ENCODE measurements around the gene SUPT3H.

The SUPT3H gene

GRCh38 chr6:44855562-44856411, 521.9 kb downstream of the SUPT3H start:
- Histone ChIP-seq H3K4me3 (ENCODE audit: low read length in 2 of 2) (no peak overlapping the region), H3K9me3 (ENCODE audit: control insufficient read depth in 2 of 2, low read length in 2 of 2) (no peaks in the 10 kb centered on the region), H3K27ac (ENCODE audit: low read depth in 2 of 2, low read length in 2 of 2) (no peak overlapping the region), H3K36me3 (ENCODE audit: control insufficient read depth in 2 of 2, insufficient read depth in 2 of 2, low read length in 2 of 2) (no peaks in the 10 kb centered on the region), H3K9ac (ENCODE audit: low read depth in 1 of 2, low read length in 2 of 2) (no peak overlapping the region), H3K4me1 (ENCODE audit: control insufficient read depth in 2 of 2, insufficient read depth in 2 of 2, low read length in 2 of 2) (no peaks in the 10 kb centered on the region), H3K27me3 (ENCODE audit: control insufficient read depth in 2 of 2, insufficient read depth in 2 of 2, low read length in 2 of 2) (no peaks in the 10 kb centered on the region)

- no peaks in the 10 kb centered on the region for H3K36me3 ChIP-seq (ENCODE audit: control insufficient read depth in 2 of 2, insufficient read depth in 2 of 2, low read length in 2 of 2)
- H3K27me3 ChIP-seq (ENCODE audit: control insufficient read depth in 2 of 2, insufficient read depth in 2 of 2, low read length in 2 of 2), result no peaks in the 10 kb centered on the region
- H3K9me3 ChIP-seq (ENCODE audit: control insufficient read depth in 2 of 2, low read length in 2 of 2), result no peaks in the 10 kb centered on the region
- no peaks in the 10 kb centered on the region for H3K4me1 ChIP-seq (ENCODE audit: control insufficient read depth in 2 of 2, insufficient read depth in 2 of 2, low read length in 2 of 2)
- no peak overlapping the region for H3K4me3 ChIP-seq (ENCODE audit: low read length in 2 of 2)
- no peak overlapping the region for H3K27ac ChIP-seq (ENCODE audit: low read depth in 2 of 2, low read length in 2 of 2)
- H3K9ac ChIP-seq (ENCODE audit: low read depth in 1 of 2, low read length in 2 of 2), result no peak overlapping the region
These were observed 522.9 kb downstream of the SUPT3H start for GRCh38 chr6:44854712-44855443.

GRCh38 chr6:44851176-44851575, 526.6 kb downstream of the SUPT3H start:
- no peaks in the 10 kb centered on the region for H3K9me3 ChIP-seq (ENCODE audit: control insufficient read depth in 2 of 2, low read length in 2 of 2)
- no peaks in the 10 kb centered on the region for H3K36me3 ChIP-seq (ENCODE audit: control insufficient read depth in 2 of 2, insufficient read depth in 2 of 2, low read length in 2 of 2)
- H3K9ac ChIP-seq (ENCODE audit: low read depth in 1 of 2, low read length in 2 of 2), result no peak overlapping the region
- H3K27ac ChIP-seq (ENCODE audit: low read depth in 2 of 2, low read length in 2 of 2), result no peak overlapping the region
- no peak overlapping the region for H3K4me3 ChIP-seq (ENCODE audit: low read length in 2 of 2)
- no peaks in the 10 kb centered on the region for H3K27me3 ChIP-seq (ENCODE audit: control insufficient read depth in 2 of 2, insufficient read depth in 2 of 2, low read length in 2 of 2)
- no peaks in the 10 kb centered on the region for H3K4me1 ChIP-seq (ENCODE audit: control insufficient read depth in 2 of 2, insufficient read depth in 2 of 2, low read length in 2 of 2)

GRCh38 chr6:44850312-44850711, 527.4 kb downstream of the SUPT3H start:
- H3K36me3 ChIP-seq (ENCODE audit: control insufficient read depth in 2 of 2, insufficient read depth in 2 of 2, low read length in 2 of 2), result no peaks in the 10 kb centered on the region
- no peaks in the 10 kb centered on the region for H3K9me3 ChIP-seq (ENCODE audit: control insufficient read depth in 2 of 2, low read length in 2 of 2)
- H3K27me3 ChIP-seq (ENCODE audit: control insufficient read depth in 2 of 2, insufficient read depth in 2 of 2, low read length in 2 of 2), result no peaks in the 10 kb centered on the region
- no peak overlapping the region for H3K9ac ChIP-seq (ENCODE audit: low read depth in 1 of 2, low read length in 2 of 2)
- no peaks in the 10 kb centered on the region for H3K4me1 ChIP-seq (ENCODE audit: control insufficient read depth in 2 of 2, insufficient read depth in 2 of 2, low read length in 2 of 2)
- no peak overlapping the region for H3K27ac ChIP-seq (ENCODE audit: low read depth in 2 of 2, low read length in 2 of 2)
- H3K4me3 ChIP-seq (ENCODE audit: low read length in 2 of 2), result no peak overlapping the region

GRCh38 chr6:44849806-44850205, 527.9 kb downstream of the SUPT3H start:
- Histone ChIP-seq H3K27ac (ENCODE audit: low read depth in 2 of 2, low read length in 2 of 2) (no peak overlapping the region), H3K4me1 (ENCODE audit: control insufficient read depth in 2 of 2, insufficient read depth in 2 of 2, low read length in 2 of 2) (no peaks in the 10 kb centered on the region), H3K9ac (ENCODE audit: low read depth in 1 of 2, low read length in 2 of 2) (no peak overlapping the region), H3K9me3 (ENCODE audit: control insufficient read depth in 2 of 2, low read length in 2 of 2) (no peaks in the 10 kb centered on the region), H3K36me3 (ENCODE audit: control insufficient read depth in 2 of 2, insufficient read depth in 2 of 2, low read length in 2 of 2) (no peaks in the 10 kb centered on the region), H3K4me3 (ENCODE audit: low read length in 2 of 2) (no peak overlapping the region), H3K27me3 (ENCODE audit: control insufficient read depth in 2 of 2, insufficient read depth in 2 of 2, low read length in 2 of 2) (no peaks in the 10 kb centered on the region)

GRCh38 chr6:44843734-44844133, 534.0 kb downstream of the SUPT3H start:
- no peak overlapping the region for H3K27ac ChIP-seq (ENCODE audit: low read depth in 2 of 2, low read length in 2 of 2)
- H3K27me3 ChIP-seq (ENCODE audit: control insufficient read depth in 2 of 2, insufficient read depth in 2 of 2, low read length in 2 of 2), result no peaks in the 10 kb centered on the region
- no peaks in the 10 kb centered on the region for H3K4me1 ChIP-seq (ENCODE audit: control insufficient read depth in 2 of 2, insufficient read depth in 2 of 2, low read length in 2 of 2)
- no peak overlapping the region for H3K4me3 ChIP-seq (ENCODE audit: low read length in 2 of 2)
- H3K9ac ChIP-seq (ENCODE audit: low read depth in 1 of 2, low read length in 2 of 2), result no peak overlapping the region
- no peaks in the 10 kb centered on the region for H3K36me3 ChIP-seq (ENCODE audit: control insufficient read depth in 2 of 2, insufficient read depth in 2 of 2, low read length in 2 of 2)
- H3K9me3 ChIP-seq (ENCODE audit: control insufficient read depth in 2 of 2, low read length in 2 of 2), result no peaks in the 10 kb centered on the region

GRCh38 chr6:44842616-44843015, 535.1 kb downstream of the SUPT3H start:
- Histone ChIP-seq H3K27ac (ENCODE audit: low read depth in 2 of 2, low read length in 2 of 2) (no peak overlapping the region), H3K27me3 (ENCODE audit: control insufficient read depth in 2 of 2, insufficient read depth in 2 of 2, low read length in 2 of 2) (no peaks in the 10 kb centered on the region), H3K9me3 (ENCODE audit: control insufficient read depth in 2 of 2, low read length in 2 of 2) (no peaks in the 10 kb centered on the region), H3K9ac (ENCODE audit: low read depth in 1 of 2, low read length in 2 of 2) (no peak overlapping the region), H3K36me3 (ENCODE audit: control insufficient read depth in 2 of 2, insufficient read depth in 2 of 2, low read length in 2 of 2) (no peaks in the 10 kb centered on the region), H3K4me3 (ENCODE audit: low read length in 2 of 2) (no peak overlapping the region), H3K4me1 (ENCODE audit: control insufficient read depth in 2 of 2, insufficient read depth in 2 of 2, low read length in 2 of 2) (no peaks in the 10 kb centered on the region)

GRCh38 chr6:44841829-44842228, 535.9 kb downstream of the SUPT3H start:
- H3K27ac ChIP-seq (ENCODE audit: low read depth in 2 of 2, low read length in 2 of 2), result no peak overlapping the region
- H3K9ac ChIP-seq (ENCODE audit: low read depth in 1 of 2, low read length in 2 of 2), result no peak overlapping the region
- H3K9me3 ChIP-seq (ENCODE audit: control insufficient read depth in 2 of 2, low read length in 2 of 2), result no peaks in the 10 kb centered on the region
- no peaks in the 10 kb centered on the region for H3K36me3 ChIP-seq (ENCODE audit: control insufficient read depth in 2 of 2, insufficient read depth in 2 of 2, low read length in 2 of 2)
- H3K4me3 ChIP-seq (ENCODE audit: low read length in 2 of 2), result no peak overlapping the region
- H3K4me1 ChIP-seq (ENCODE audit: control insufficient read depth in 2 of 2, insufficient read depth in 2 of 2, low read length in 2 of 2), result no peaks in the 10 kb centered on the region
- no peaks in the 10 kb centered on the region for H3K27me3 ChIP-seq (ENCODE audit: control insufficient read depth in 2 of 2, insufficient read depth in 2 of 2, low read length in 2 of 2)

- Histone ChIP-seq H3K36me3 (ENCODE audit: control insufficient read depth in 2 of 2, insufficient read depth in 2 of 2, low read length in 2 of 2) (no peaks in the 10 kb centered on the region), H3K4me3 (ENCODE audit: low read length in 2 of 2) (no peak overlapping the region), H3K9me3 (ENCODE audit: control insufficient read depth in 2 of 2, low read length in 2 of 2) (no peaks in the 10 kb centered on the region), H3K27me3 (ENCODE audit: control insufficient read depth in 2 of 2, insufficient read depth in 2 of 2, low read length in 2 of 2) (no peaks in the 10 kb centered on the region), H3K27ac (ENCODE audit: low read depth in 2 of 2, low read length in 2 of 2) (no peak overlapping the region), H3K4me1 (ENCODE audit: control insufficient read depth in 2 of 2, insufficient read depth in 2 of 2, low read length in 2 of 2) (no peaks in the 10 kb centered on the region), H3K9ac (ENCODE audit: low read depth in 1 of 2, low read length in 2 of 2) (no peak overlapping the region)
These were observed 540.0 kb downstream of the SUPT3H start for GRCh38 chr6:44837741-44838140.

- no peak overlapping the region for H3K27ac ChIP-seq (ENCODE audit: low read depth in 2 of 2, low read length in 2 of 2)
- no peak overlapping the region for H3K4me3 ChIP-seq (ENCODE audit: low read length in 2 of 2)
- H3K9me3 ChIP-seq (ENCODE audit: control insufficient read depth in 2 of 2, low read length in 2 of 2), result no peaks in the 10 kb centered on the region
- no peaks in the 10 kb centered on the region for H3K27me3 ChIP-seq (ENCODE audit: control insufficient read depth in 2 of 2, insufficient read depth in 2 of 2, low read length in 2 of 2)
- H3K4me1 ChIP-seq (ENCODE audit: control insufficient read depth in 2 of 2, insufficient read depth in 2 of 2, low read length in 2 of 2), result no peaks in the 10 kb centered on the region
- H3K9ac ChIP-seq (ENCODE audit: low read depth in 1 of 2, low read length in 2 of 2), result no peak overlapping the region
- no peaks in the 10 kb centered on the region for H3K36me3 ChIP-seq (ENCODE audit: control insufficient read depth in 2 of 2, insufficient read depth in 2 of 2, low read length in 2 of 2)
These were observed 540.5 kb downstream of the SUPT3H start for GRCh38 chr6:44837255-44837654.
